Upper lobe of left lung (tissue), 4 donors: ENCODE data around the gene BIRC6.
"Not testable (repeated sequence)": the region's sequence is repeated elsewhere in the genome, so short reads cannot be mapped to it uniquely, and the experiment has no call there.

ENCODE experiments used
- POLR2AphosphoS5 ChIP-seq, 2 donors: sonication (generic); formaldehyde crosslinking; IDR thresholded peaks; one replicate each; pipeline ENCODE4 v1.5.1; 2017; ENCODE audit warnings: antibody characterized with exemption in 2 of 2
- TF ChIP-seq, protein P1 (sequence below), 6 experiments: fragments of 450-650 bp in 4 of 6; fragments of 200-600 bp in 2 of 6; sonication (generic) in 2 of 6; IDR thresholded peaks; one replicate each; pipeline ENCODE4 v1.5.1; 2016 to 2019; ENCODE audit warnings: antibody characterized with exemption in 6 of 6

DNA sequence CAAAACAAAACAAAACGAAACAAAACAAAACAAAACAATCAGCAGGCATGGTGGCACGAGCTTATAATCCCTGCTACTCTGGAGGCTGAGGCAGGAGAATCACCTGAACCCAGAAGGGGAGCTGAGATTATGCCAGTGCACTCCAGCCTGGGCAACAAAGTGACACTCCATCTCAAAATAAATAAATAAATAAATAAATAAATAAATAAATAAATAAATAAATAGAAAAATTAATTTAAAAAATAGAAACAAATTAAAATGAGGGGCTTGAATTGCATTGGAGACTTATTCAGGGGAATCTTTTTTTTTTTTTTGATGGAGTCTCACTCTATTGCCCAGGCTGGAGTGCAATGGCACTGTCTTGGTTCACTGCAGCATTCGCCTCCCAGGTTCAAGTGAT lies 6.0 kb upstream of the BIRC6 start:
- TF ChIP-seq, protein P1, sequence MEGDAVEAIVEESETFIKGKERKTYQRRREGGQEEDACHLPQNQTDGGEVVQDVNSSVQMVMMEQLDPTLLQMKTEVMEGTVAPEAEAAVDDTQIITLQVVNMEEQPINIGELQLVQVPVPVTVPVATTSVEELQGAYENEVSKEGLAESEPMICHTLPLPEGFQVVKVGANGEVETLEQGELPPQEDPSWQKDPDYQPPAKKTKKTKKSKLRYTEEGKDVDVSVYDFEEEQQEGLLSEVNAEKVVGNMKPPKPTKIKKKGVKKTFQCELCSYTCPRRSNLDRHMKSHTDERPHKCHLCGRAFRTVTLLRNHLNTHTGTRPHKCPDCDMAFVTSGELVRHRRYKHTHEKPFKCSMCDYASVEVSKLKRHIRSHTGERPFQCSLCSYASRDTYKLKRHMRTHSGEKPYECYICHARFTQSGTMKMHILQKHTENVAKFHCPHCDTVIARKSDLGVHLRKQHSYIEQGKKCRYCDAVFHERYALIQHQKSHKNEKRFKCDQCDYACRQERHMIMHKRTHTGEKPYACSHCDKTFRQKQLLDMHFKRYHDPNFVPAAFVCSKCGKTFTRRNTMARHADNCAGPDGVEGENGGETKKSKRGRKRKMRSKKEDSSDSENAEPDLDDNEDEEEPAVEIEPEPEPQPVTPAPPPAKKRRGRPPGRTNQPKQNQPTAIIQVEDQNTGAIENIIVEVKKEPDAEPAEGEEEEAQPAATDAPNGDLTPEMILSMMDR (IDR thresholded peaks at IDR 0.05): not testable (repeated sequence)
- not testable (repeated sequence) for TF ChIP-seq POLR2AphosphoS5 (IDR thresholded peaks at IDR 0.05)
